Measurements from ENCODE around the gene RABL6.
A peak's percentile ranks its signal among the peaks of the same experiment; 100 is the strongest.
"Not testable (repeated sequence)": the region's sequence is repeated elsewhere in the genome, so short reads cannot be mapped to it uniquely, and the experiment has no call there.

RABL6 gene

GRCh38 chr9:136860933-136861873 lies 53.5 kb downstream of the RABL6 start:
- no peak for DNase-seq

GRCh38 chr9:136861874-136862457 lies 54.2 kb downstream of the RABL6 start:
- no peak for DNase-seq

- no peak for DNase-seq
Observed at GRCh38 chr9:136862849-136863622, 55.3 kb downstream of the RABL6 start.

GRCh38 chr9:136863623-136864273 lies 56.0 kb downstream of the RABL6 start:
- no peak for DNase-seq

- no peak for DNase-seq
Observed at GRCh38 chr9:136865041-136865767, 57.5 kb downstream of the RABL6 start.

GRCh38 chr9:136865768-136866103 lies 58.0 kb downstream of the RABL6 start:
- no peak for DNase-seq

GRCh38 chr9:136866898-136867421 lies 59.2 kb downstream of the RABL6 start:
- not testable (repeated sequence) for DNase-seq

GRCh38 chr9:136867480-136867879 lies 59.7 kb downstream of the RABL6 start:
- no peak for DNase-seq

GRCh38 chr9:136867917-136868316 lies 60.2 kb downstream of the RABL6 start:
- no peak for DNase-seq

GRCh38 chr9:136868644-136869043 lies 60.9 kb downstream of the RABL6 start:
- no peak for DNase-seq

- DNase-seq, result not testable (repeated sequence)
Observed at GRCh38 chr9:136869611-136870010, 61.9 kb downstream of the RABL6 start.

- DNase-seq, result no peak
Observed at GRCh38 chr9:136875155-136875554, 67.4 kb downstream of the RABL6 start.

- DNase-seq, result no peak
Observed at GRCh38 chr9:136876476-136876875, 68.7 kb downstream of the RABL6 start.

GRCh38 chr9:136880651-136881050 lies 72.9 kb downstream of the RABL6 start:
- DNase-seq, result peak; percentile 32

- DNase-seq, result no peak
Observed at GRCh38 chr9:136881691-136882108, 74.0 kb downstream of the RABL6 start.

- no peak for DNase-seq
Observed at GRCh38 chr9:136882109-136882946, 74.6 kb downstream of the RABL6 start.

- not testable (repeated sequence) for DNase-seq
Observed at GRCh38 chr9:136882947-136883283, 75.2 kb downstream of the RABL6 start.

GRCh38 chr9:136883670-136884069 lies 75.9 kb downstream of the RABL6 start:
- not testable (repeated sequence) for DNase-seq

- DNase-seq, result peak; percentile 99
Observed at GRCh38 chr9:136885950-136886578, 78.3 kb downstream of the RABL6 start, which contains the start of gene TRAF2. TSS of gene TRAF2 (plus strand) at chr9:136886516. CDS start at chr9:136898741, 12,225 bp downstream.

Measured in NCI-H2171 treated with DMSO at 0.1 percent for 48 hours (cell line).